ENCODE measurements around the gene DICER1. TPM values are rescaled to one million over a fixed set of nuclear protein-coding genes. Genes with fewer than 3 reads are reported as not detected.

Gene DICER1
- total RNA-seq, 4 donors from 2014 or later = 54.5 to 94.8 (median 83.8) TPM

DNA sequence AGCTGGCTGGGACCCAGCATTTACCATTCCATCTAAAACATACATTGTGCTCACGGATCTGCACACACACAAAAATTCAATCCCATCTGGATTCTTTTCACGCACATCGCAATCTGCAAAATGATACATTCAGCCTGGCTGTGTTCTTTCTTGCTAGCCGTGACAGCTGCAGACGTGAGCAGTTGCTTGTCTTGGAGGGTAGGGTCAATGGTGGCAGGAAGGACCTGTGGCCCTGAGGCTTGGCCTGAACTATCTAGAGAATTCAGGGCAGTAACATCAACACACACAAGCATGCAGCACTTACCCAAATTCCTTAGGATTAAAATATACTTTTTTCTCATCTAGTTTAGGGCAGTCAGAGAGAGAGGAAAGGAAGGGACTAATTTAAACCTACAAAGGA is 72.0 kb downstream of the DICER1 start:
- 68 to 73% methylated on average over 5 of the region's 5 CpGs for WGBS, 2 donors
- TF ChIP-seq CTCF (IDR thresholded peaks at IDR 0.05) (no peak), POLR2A (IDR thresholded peaks at IDR 0.05) (no peak), EP300 (IDR thresholded peaks at IDR 0.05) (no peak)
- H3K27ac ChIP-seq = no peak overlapping the region
- H3K27me3 ChIP-seq = no peaks in the 10 kb centered on the region
- DNase-seq (ENCODE audit: low spot score in 2 of 2) = no peak
- no peak overlapping the region for H3K4me3 ChIP-seq
- no peaks in the 10 kb centered on the region for H3K9me3 ChIP-seq
- peaks cover 0 to 50% (median 0%) of the 10 kb centered on the region in 3 donors for H3K36me3 ChIP-seq
- no peaks in the 10 kb centered on the region for H3K4me1 ChIP-seq

- no peak for TF ChIP-seq POLR2A (IDR thresholded peaks at IDR 0.05)
- no peak for TF ChIP-seq EP300 (IDR thresholded peaks at IDR 0.05)
- TF ChIP-seq CTCF (IDR thresholded peaks at IDR 0.05) = no peak
- 82 to 89% methylated on average over 3 of the region's 3 CpGs for WGBS, 2 donors
- H3K27ac ChIP-seq = no peak overlapping the region
These were observed 78.5 kb downstream of the DICER1 start for GRCh38 chr14:95078867-95079266.

DNA sequence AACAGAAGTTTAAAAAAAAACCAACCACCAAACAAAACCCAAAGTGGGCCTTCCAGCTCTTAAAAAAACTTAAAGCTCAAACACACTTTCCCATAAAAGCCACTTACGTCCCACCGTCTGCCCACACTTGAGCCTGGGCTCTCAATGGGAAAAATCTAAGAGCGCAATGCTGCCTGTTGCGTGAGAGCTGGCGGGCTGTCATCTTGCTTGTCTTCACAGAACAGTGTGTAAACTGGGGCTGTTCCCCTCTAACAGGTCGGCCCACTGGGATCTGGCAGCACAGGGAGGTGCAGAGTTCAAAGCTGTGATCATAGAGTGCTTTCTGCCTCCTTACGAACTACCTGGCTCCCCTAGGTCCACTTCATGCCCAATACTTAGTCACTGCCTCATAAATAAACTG is 80.0 kb downstream of the DICER1 start:
- H3K27ac ChIP-seq = no peak overlapping the region
- no peak overlapping the region for H3K4me3 ChIP-seq
- no peak for DNase-seq (ENCODE audit: low spot score in 2 of 2)
- 87 to 88% methylated on average over 7 of the region's 7 CpGs for WGBS, 2 donors
- H3K27me3 ChIP-seq = no peaks in the 10 kb centered on the region
- H3K9me3 ChIP-seq = no peaks in the 10 kb centered on the region
- H3K36me3 ChIP-seq = no peaks in the 10 kb centered on the region
- no peaks in the 10 kb centered on the region for H3K4me1 ChIP-seq
- TF ChIP-seq EP300 (IDR thresholded peaks at IDR 0.05) (no peak), CTCF (IDR thresholded peaks at IDR 0.05) (no peak), POLR2A (IDR thresholded peaks at IDR 0.05) (no peak)

More at GRCh38 chr14:95078867-95079266, 78.5 kb downstream of the DICER1 start:
- Histone ChIP-seq H3K4me3 (no peak overlapping the region), H3K4me1 (no peaks in the 10 kb centered on the region), H3K36me3 (no peaks in the 10 kb centered on the region), H3K9me3 (no peaks in the 10 kb centered on the region), H3K27me3 (no peaks in the 10 kb centered on the region)
- DNase-seq (ENCODE audit: low spot score in 2 of 2) = no peak

- no peak for DNase-seq (ENCODE audit: low spot score in 2 of 2)
- H3K9me3 ChIP-seq = no peaks in the 10 kb centered on the region
- H3K4me3 ChIP-seq = no peak overlapping the region
- no peaks in the 10 kb centered on the region for H3K4me1 ChIP-seq
- no peaks in the 10 kb centered on the region for H3K36me3 ChIP-seq
- WGBS, 2 donors = 100% methylated on average over 2 of the region's 2 CpGs
- H3K27ac ChIP-seq = no peak overlapping the region
- no peak for TF ChIP-seq CTCF (IDR thresholded peaks at IDR 0.05)
- peaks cover 0 to 9% of the 10 kb centered on the region in 2 donors for H3K27me3 ChIP-seq
These were observed 81.5 kb downstream of the DICER1 start for GRCh38 chr14:95075789-95076188.

GRCh38 chr14:95073947-95074346 is 83.4 kb downstream of the DICER1 start:
- no peaks in the 10 kb centered on the region for H3K36me3 ChIP-seq
- no peak overlapping the region for H3K27ac ChIP-seq
- H3K4me1 ChIP-seq = no peaks in the 10 kb centered on the region
- H3K4me3 ChIP-seq = no peak overlapping the region
- no peaks in the 10 kb centered on the region for H3K9me3 ChIP-seq
- peaks cover 0 to 9% of the 10 kb centered on the region in 2 donors for H3K27me3 ChIP-seq
- DNase-seq (ENCODE audit: low spot score in 2 of 2) = no peak
- 87 to 98% methylated on average over 3 of the region's 3 CpGs for WGBS, 2 donors
- TF ChIP-seq POLR2A (IDR thresholded peaks at IDR 0.05) = no peak
- TF ChIP-seq EP300 (IDR thresholded peaks at IDR 0.05) = no peak
- TF ChIP-seq CTCF (IDR thresholded peaks at IDR 0.05) = no peak
